ENCODE measurements around the gene PDGFRB.

GRCh38 chr5:150153957-150154617 lies 1.6 kb downstream of the PDGFRB start:
- TF ChIP-seq CTCF (IDR thresholded peaks at IDR 0.05), result no peak
- TF ChIP-seq POLR2A (IDR thresholded peaks at IDR 0.05), result no peak
